HEK293 (cell line): Measurements from ENCODE around the gene VAV3.

ENCODE experiments used
- CTCF ChIA-PET: fragments of 350-600 bp; formaldehyde crosslinking; extraction: SDS; loops from one replicate; lab custom pipeline; 2021; ENCODE audit warnings: antibody characterized with exemption; lab: Yijun Ruan, JAX
- POLR2A ChIA-PET: fragments of 300-600 bp; formaldehyde crosslinking; extraction: SDS; loops from one replicate; lab custom pipeline; 2020; ENCODE audit warnings: antibody characterized with exemption, inconsistent platforms; lab: Yijun Ruan, JAX
- H3K27ac ChIP-seq: fragments of 200-500 bp; sonication (Bioruptor generic); 2 replicates; pipeline ENCODE4 v1.5.1; 2014; ENCODE audit warnings: low read depth, low read length, control low read depth, inconsistent platforms; ENCODE audit errors: extremely low read depth
- H3K36me3 ChIP-seq, 2 experiments: fragments of 200-500 bp in 1 of 2; sonication (Bioruptor generic) in 1 of 2; 1 replicate in 1 of 2; 2 replicates in 1 of 2; pipeline ENCODE4 v1.5.1; 2014 to 2017; ENCODE audit warnings: inconsistent platforms in 2 of 2, low read length in 2 of 2; ENCODE audit not compliant: control insufficient read depth in 2 of 2, insufficient read depth in 1 of 2
- H3K4me1 ChIP-seq: fragments of 200-500 bp; sonication (Bioruptor generic); 2 replicates; pipeline ENCODE4 v1.5.1; 2014; ENCODE audit warnings: mild to moderate bottlenecking, low read length, inconsistent platforms; ENCODE audit not compliant: control insufficient read depth, insufficient read depth
- H3K4me3 ChIP-seq: 2 replicates; pipeline ENCODE4 v1.5.1; 2011; ENCODE audit warnings: low read depth, mild to moderate bottlenecking, control low read depth, low read length, moderate library complexity
- H3K9me3 ChIP-seq: fragments of 200-500 bp; sonication (Bioruptor generic); 2 replicates; pipeline ENCODE4 v1.5.1; 2014; ENCODE audit warnings: low read depth, low read length, inconsistent platforms; ENCODE audit not compliant: control insufficient read depth, insufficient read depth
- BCL11A ChIP-seq: fragments of 450-650 bp; formaldehyde crosslinking; IDR thresholded peaks from 2 replicates; pipeline ENCODE4 v1.5.1; 2016; ENCODE audit warnings: low read depth, missing biosample characterization, missing genetic modification characterization
- GLI4 ChIP-seq: fragments of 450-650 bp; formaldehyde crosslinking; IDR thresholded peaks from 2 replicates; pipeline ENCODE4 v1.5.1; 2016; ENCODE audit warnings: missing biosample characterization, missing genetic modification characterization
- HOXD13 ChIP-seq: sonication (generic); formaldehyde crosslinking; IDR thresholded peaks from 2 replicates; pipeline ENCODE4 v1.8.0; 2022; ENCODE audit warnings: missing genetic modification reagents, borderline replicate concordance
- SCRT1 ChIP-seq: fragments of 450-650 bp; formaldehyde crosslinking; IDR thresholded peaks from 2 replicates; pipeline ENCODE4 v1.5.1; 2016; ENCODE audit warnings: missing biosample characterization, missing genetic modification characterization, borderline replicate concordance
- SCRT2 ChIP-seq: fragments of 450-650 bp; formaldehyde crosslinking; IDR thresholded peaks from 2 replicates; pipeline ENCODE4 v1.5.1; 2016; ENCODE audit warnings: missing biosample characterization, missing genetic modification characterization
- SP7 ChIP-seq: fragments of 450-650 bp; formaldehyde crosslinking; IDR thresholded peaks from 2 replicates; pipeline ENCODE4 v1.5.1; 2016; ENCODE audit warnings: missing biosample characterization, missing genetic modification characterization
- ZBTB7A ChIP-seq: fragments of 450-650 bp; formaldehyde crosslinking; IDR thresholded peaks from 2 replicates; pipeline ENCODE4 v1.5.1; 2016; ENCODE audit warnings: low read depth, missing biosample characterization, missing genetic modification characterization
- ZFHX2 ChIP-seq: fragments of 450-650 bp; formaldehyde crosslinking; conservative IDR thresholded peaks from 2 replicates; pipeline ENCODE4 v1.5.1; 2016; ENCODE audit warnings: missing biosample characterization, missing genetic modification characterization
- ZFP3 ChIP-seq: fragments of 450-650 bp; formaldehyde crosslinking; IDR thresholded peaks from 2 replicates; pipeline ENCODE4 v1.5.1; 2016; ENCODE audit warnings: low read depth, missing biosample characterization, missing genetic modification characterization
- ZNF169 ChIP-seq: fragments of 450-650 bp; formaldehyde crosslinking; IDR thresholded peaks from 2 replicates; pipeline ENCODE4 v1.5.1; 2016; ENCODE audit warnings: missing biosample characterization, missing genetic modification characterization
- ZNF175 ChIP-seq: fragments of 450-650 bp; formaldehyde crosslinking; IDR thresholded peaks from 2 replicates; pipeline ENCODE4 v1.5.1; 2016; ENCODE audit warnings: missing biosample characterization, missing genetic modification characterization
- ZNF24 ChIP-seq: fragments of 450-650 bp; formaldehyde crosslinking; IDR thresholded peaks from 2 replicates; pipeline ENCODE4 v1.5.1; 2016; ENCODE audit warnings: missing biosample characterization, missing genetic modification characterization
- ZNF274 ChIP-seq, 2 experiments: fragments of 200-500 bp in 1 of 2; fragments of 450-650 bp in 1 of 2; sonication (Bioruptor generic) in 1 of 2; formaldehyde crosslinking in 1 of 2; IDR thresholded peaks; 2 replicates each; pipeline versions ENCODE4 v1.5.1 to v1.6.1; 2014 to 2016; ENCODE audit warnings: borderline replicate concordance in 1 of 2, inconsistent platforms in 1 of 2, low read length in 1 of 2, missing biosample characterization in 1 of 2, missing genetic modification characterization in 1 of 2
- ZNF341 ChIP-seq: fragments of 450-650 bp; formaldehyde crosslinking; IDR thresholded peaks from 2 replicates; pipeline ENCODE4; 2016; ENCODE audit warnings: low read depth, missing biosample characterization, missing genetic modification characterization
- ZNF350 ChIP-seq: fragments of 450-650 bp; formaldehyde crosslinking; IDR thresholded peaks from 2 replicates; pipeline ENCODE4 v1.5.0; 2017; ENCODE audit warnings: missing biosample characterization, mild to moderate bottlenecking, missing genetic modification characterization
- ZNF366 ChIP-seq: fragments of 450-650 bp; formaldehyde crosslinking; conservative IDR thresholded peaks from 2 replicates; pipeline ENCODE4 v1.5.1; 2016; ENCODE audit warnings: missing biosample characterization, missing genetic modification characterization
- ZNF391 ChIP-seq: fragments of 450-650 bp; formaldehyde crosslinking; IDR thresholded peaks from 2 replicates; pipeline ENCODE4 v1.5.1; 2016; ENCODE audit warnings: low read depth, missing biosample characterization, missing genetic modification characterization, borderline replicate concordance
- ZNF404 ChIP-seq: fragments of 450-650 bp; formaldehyde crosslinking; IDR thresholded peaks from 2 replicates; pipeline ENCODE4 v1.5.1; 2017; ENCODE audit warnings: missing biosample characterization, missing genetic modification characterization
- ZNF529 ChIP-seq: fragments of 450-650 bp; formaldehyde crosslinking; IDR thresholded peaks from 2 replicates; pipeline ENCODE4 v1.5.1; 2017; ENCODE audit warnings: missing genetic modification characterization, missing biosample characterization; ENCODE audit not compliant: insufficient replicate concordance
- ZNF629 ChIP-seq: fragments of 450-650 bp; formaldehyde crosslinking; IDR thresholded peaks from 2 replicates; pipeline ENCODE4 v1.5.1; 2017; ENCODE audit warnings: missing biosample characterization, missing genetic modification characterization
- ZNF660 ChIP-seq: fragments of 450-650 bp; IDR thresholded peaks from 2 replicates; pipeline ENCODE4 v1.5.1; 2018; ENCODE audit warnings: missing biosample characterization, mild to moderate bottlenecking, missing genetic modification characterization
- ZNF747 ChIP-seq: fragments of 450-650 bp; formaldehyde crosslinking; IDR thresholded peaks from 2 replicates; pipeline ENCODE4 v1.5.1; 2016; ENCODE audit warnings: missing biosample characterization, missing genetic modification characterization
- ZNF76 ChIP-seq: fragments of 450-650 bp; formaldehyde crosslinking; IDR thresholded peaks from 2 replicates; pipeline ENCODE4; 2016; ENCODE audit warnings: low read depth, missing biosample characterization, missing genetic modification characterization, borderline replicate concordance
- ZNF768 ChIP-seq: fragments of 450-650 bp; formaldehyde crosslinking; IDR thresholded peaks from 2 replicates; pipeline ENCODE4 v1.5.1; 2018; ENCODE audit warnings: missing biosample characterization, mild to moderate bottlenecking, missing genetic modification characterization
- ZSCAN30 ChIP-seq: fragments of 450-650 bp; IDR thresholded peaks from 2 replicates; pipeline ENCODE4 v1.5.1; 2018; ENCODE audit warnings: missing biosample characterization, mild to moderate bottlenecking, missing genetic modification characterization, moderate library complexity
- TF ChIP-seq, protein P1 (sequence below): fragments of 450-650 bp; formaldehyde crosslinking; IDR thresholded peaks from 2 replicates; pipeline ENCODE4 v1.5.1; 2017; ENCODE audit warnings: missing biosample characterization, missing genetic modification characterization
- TF ChIP-seq, protein P2 (sequence below): fragments of 450-650 bp; formaldehyde crosslinking; IDR thresholded peaks from 2 replicates; pipeline ENCODE4 v1.5.1; 2017; ENCODE audit warnings: missing biosample characterization, missing genetic modification characterization

The VAV3 gene

DNA sequence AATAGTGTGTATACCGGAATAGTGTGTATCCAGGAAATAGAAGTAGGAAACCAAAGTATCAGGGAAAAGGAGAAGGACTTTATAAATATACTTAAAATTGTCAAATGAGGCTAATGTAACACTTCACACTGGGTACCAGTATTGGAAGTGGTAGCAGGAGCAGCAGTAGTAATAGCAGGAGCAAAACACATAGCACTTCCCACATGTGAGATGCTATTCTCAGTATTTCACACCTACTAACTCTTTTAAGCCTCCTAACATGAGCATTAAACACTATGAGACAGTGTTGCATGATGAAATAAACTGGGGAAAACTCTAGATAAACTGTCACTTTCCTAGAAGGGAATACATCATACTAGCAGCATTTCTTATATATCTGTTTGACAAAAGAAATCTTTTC lies 376.7 kb downstream of the VAV3 start (continued):
- TF ChIP-seq, protein P1, sequence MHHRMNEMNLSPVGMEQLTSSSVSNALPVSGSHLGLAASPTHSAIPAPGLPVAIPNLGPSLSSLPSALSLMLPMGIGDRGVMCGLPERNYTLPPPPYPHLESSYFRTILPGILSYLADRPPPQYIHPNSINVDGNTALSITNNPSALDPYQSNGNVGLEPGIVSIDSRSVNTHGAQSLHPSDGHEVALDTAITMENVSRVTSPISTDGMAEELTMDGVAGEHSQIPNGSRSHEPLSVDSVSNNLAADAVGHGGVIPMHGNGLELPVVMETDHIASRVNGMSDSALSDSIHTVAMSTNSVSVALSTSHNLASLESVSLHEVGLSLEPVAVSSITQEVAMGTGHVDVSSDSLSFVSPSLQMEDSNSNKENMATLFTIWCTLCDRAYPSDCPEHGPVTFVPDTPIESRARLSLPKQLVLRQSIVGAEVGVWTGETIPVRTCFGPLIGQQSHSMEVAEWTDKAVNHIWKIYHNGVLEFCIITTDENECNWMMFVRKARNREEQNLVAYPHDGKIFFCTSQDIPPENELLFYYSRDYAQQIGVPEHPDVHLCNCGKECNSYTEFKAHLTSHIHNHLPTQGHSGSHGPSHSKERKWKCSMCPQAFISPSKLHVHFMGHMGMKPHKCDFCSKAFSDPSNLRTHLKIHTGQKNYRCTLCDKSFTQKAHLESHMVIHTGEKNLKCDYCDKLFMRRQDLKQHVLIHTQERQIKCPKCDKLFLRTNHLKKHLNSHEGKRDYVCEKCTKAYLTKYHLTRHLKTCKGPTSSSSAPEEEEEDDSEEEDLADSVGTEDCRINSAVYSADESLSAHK (tag by site-specific recombination) = no peak
- TF ChIP-seq, all 188 proteins: peak for 0

DNA sequence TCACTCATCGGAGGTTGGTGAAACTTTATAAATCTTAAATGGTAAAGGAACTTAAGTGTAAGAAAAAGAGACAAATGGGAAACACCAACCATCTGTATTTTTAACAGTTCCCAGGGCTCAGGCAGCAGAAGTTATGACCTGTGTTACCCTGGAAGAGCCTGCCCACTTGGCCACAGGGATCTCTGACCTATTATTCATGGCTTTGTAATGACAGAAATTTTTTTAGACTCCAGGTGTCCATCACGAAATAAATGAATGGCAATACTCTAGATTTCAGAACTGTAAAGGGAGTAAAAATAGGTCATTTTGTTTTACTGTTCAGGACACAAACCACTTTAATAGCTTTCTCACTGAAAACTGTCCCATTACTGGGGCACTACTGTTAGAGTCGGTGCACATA lies 389.8 kb downstream of the VAV3 start:
- Histone ChIP-seq H3K36me3 (no peaks in the 10 kb centered on the region), H3K27ac (no peak overlapping the region), H3K4me1 (peaks cover 13% of the 10 kb centered on the region), H3K9me3 (no peaks in the 10 kb centered on the region), H3K4me3 (no peak overlapping the region)
- no peak for TF ChIP-seq HOXD13 (CRISPR knock-in tag)
- TF ChIP-seq ZNF175 (tag by site-specific recombination) = no peak
- CTCF ChIA-PET = no interaction called here
- POLR2A ChIA-PET = no interaction called here

DNA sequence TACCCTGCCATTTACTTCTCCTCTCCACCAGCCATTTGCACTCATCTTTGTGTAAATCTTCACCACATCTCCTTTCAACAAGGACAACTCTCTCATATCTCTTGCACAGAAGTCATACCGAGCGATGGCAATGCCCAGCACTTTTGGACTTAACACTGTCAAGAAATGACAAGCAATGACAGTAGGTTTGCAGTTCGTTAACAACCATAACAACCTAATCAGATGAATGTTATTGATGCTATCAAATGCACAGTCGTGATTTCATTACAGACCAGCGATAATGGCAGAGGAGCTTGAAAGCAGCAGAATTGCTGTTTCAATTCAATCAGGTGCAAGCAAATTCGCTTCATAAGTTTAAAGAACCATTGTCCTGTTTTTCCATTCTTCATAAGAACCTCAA lies 390.9 kb downstream of the VAV3 start:
- TF ChIP-seq ZFHX2 (no peak), ZNF76 (no peak), ZNF404 (tag by site-specific recombination) (no peak), ZNF391 (tag by site-specific recombination) (no peak)
- CTCF ChIA-PET = interaction anchor here (0.6 to 0.9 kb wide), 2 partner anchors 45 to 166 kb away, joined by 4 to 5 read pairs; no protein-coding TSS in a partner anchor
- no peaks in the 10 kb centered on the region for H3K36me3 ChIP-seq

DNA sequence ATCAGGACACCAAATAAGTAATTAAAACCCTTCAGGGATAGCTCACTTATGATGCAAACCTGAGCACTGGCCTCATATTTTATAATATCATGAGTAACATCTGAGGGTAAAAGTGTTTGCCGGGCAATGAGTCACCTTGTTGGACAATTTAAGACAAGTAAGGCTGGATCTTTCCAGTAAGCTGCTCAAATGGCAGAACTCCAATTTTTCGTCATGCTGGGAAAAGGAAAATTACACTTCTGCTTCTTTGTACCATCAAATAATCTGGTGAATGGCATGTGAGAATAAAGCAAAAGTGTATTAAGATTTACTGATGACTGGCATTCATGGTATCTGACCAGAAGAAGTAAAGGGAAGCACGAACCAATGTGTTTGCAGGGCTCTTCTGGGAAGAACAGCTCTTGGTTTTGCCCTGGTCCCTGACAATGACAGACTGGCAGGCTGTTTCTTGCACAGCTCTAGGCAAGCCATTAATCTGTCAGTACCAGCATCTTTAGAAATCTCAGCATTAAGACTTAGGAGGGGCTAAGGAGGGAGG lies 392.2 kb downstream of the VAV3 start:
- Histone ChIP-seq H3K36me3 (no peaks in the 10 kb centered on the region), H3K4me1 (peaks cover 13% of the 10 kb centered on the region), H3K9me3 (no peaks in the 10 kb centered on the region), H3K27ac (no peak overlapping the region), H3K4me3 (no peak overlapping the region)
- ChIA-PET POLR2A (interaction anchor here (0.6 kb wide), 1 partner anchor 13 kb away, joined by 4 read pairs; no protein-coding TSS in a partner anchor), CTCF (interaction anchor here (1.2 kb wide), 1 partner anchor 15 kb away, joined by 4 read pairs; no protein-coding TSS in a partner anchor)
- TF ChIP-seq, protein P2, sequence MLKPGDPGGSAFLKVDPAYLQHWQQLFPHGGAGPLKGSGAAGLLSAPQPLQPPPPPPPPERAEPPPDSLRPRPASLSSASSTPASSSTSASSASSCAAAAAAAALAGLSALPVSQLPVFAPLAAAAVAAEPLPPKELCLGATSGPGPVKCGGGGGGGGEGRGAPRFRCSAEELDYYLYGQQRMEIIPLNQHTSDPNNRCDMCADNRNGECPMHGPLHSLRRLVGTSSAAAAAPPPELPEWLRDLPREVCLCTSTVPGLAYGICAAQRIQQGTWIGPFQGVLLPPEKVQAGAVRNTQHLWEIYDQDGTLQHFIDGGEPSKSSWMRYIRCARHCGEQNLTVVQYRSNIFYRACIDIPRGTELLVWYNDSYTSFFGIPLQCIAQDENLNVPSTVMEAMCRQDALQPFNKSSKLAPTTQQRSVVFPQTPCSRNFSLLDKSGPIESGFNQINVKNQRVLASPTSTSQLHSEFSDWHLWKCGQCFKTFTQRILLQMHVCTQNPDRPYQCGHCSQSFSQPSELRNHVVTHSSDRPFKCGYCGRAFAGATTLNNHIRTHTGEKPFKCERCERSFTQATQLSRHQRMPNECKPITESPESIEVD (tag by site-specific recombination) = peak; percentile 62
- no peak for TF ChIP-seq ZNF350
- TF ChIP-seq ZFP3 (tag by site-specific recombination) = no peak
- TF ChIP-seq GLI4 (tag by site-specific recombination) = no peak
- 0 out of 2 replicates have a peak, but pooled peaks have one; percentile 25 for TF ChIP-seq SP7 (tag by site-specific recombination)
- no peak for TF ChIP-seq BCL11A (tag by site-specific recombination)
- TF ChIP-seq ZSCAN30 (tag by site-specific recombination) = no peak
- no peak for TF ChIP-seq ZNF175 (tag by site-specific recombination)
- no peak for TF ChIP-seq ZNF169 (tag by site-specific recombination)
- TF ChIP-seq ZNF768 = peak; percentile 19; the same call in 1 of the 2 replicates
- no peak for TF ChIP-seq ZNF529
- TF ChIP-seq ZNF341 = peak; percentile 78
- TF ChIP-seq ZNF747 = no peak
- TF ChIP-seq ZBTB7A (tag by site-specific recombination) = no peak
- no peak for TF ChIP-seq ZNF24 (tag by site-specific recombination)
- TF ChIP-seq ZNF366 (tag by site-specific recombination) = peak; percentile 30; the same call in 1 of the 2 replicates
- 0 out of 2 replicates have a peak, but pooled peaks have one; percentile 22 for TF ChIP-seq ZNF660 (tag by site-specific recombination)
- TF ChIP-seq ZNF629 (tag by site-specific recombination) = 0 out of 2 replicates have a peak, but pooled peaks have one; percentile 51
- no peak for TF ChIP-seq SCRT2 (tag by site-specific recombination)
- TF ChIP-seq SCRT1 (tag by site-specific recombination) = no peak
- no peak for TF ChIP-seq ZNF274 (IDR thresholded peaks at IDR 0.05; ENCODE audit: low read length)
- no peak for TF ChIP-seq ZNF274 (tag by site-specific recombination; IDR thresholded peaks at IDR 0.05; ENCODE audit: borderline replicate concordance)

More for the DNA sequence above, 390.9 kb downstream of the VAV3 start:
- H3K9me3 ChIP-seq = no peaks in the 10 kb centered on the region
- H3K27ac ChIP-seq = no peak overlapping the region
- POLR2A ChIA-PET = no interaction called here
- no peak overlapping the region for H3K4me3 ChIP-seq
- peaks cover 13% of the 10 kb centered on the region for H3K4me1 ChIP-seq
